Endothelial cell (in vitro differentiated cells): ENCODE data around the gene PI4KA. TPM values are rescaled to one million over a fixed set of nuclear protein-coding genes. Genes with fewer than 3 reads are reported as not detected.
"Not testable (repeated sequence)": the region's sequence is repeated elsewhere in the genome, so short reads cannot be mapped to it uniquely, and the experiment has no call there.

Experiments
- DNase-seq: peaks from one replicate; pipeline ENCODE4 v3.0.0; 2021; ENCODE audit warnings: low spot score
- H3K27ac Mint-ChIP-seq: one replicate; pipeline ENCODE4 v1.8.0; 2021; ENCODE audit warnings: mixed read lengths, inconsistent platforms; ENCODE audit not compliant: unreplicated experiment
- H3K27me3 Mint-ChIP-seq: one replicate; pipeline ENCODE4 v1.8.0; 2021; ENCODE audit warnings: mild to moderate bottlenecking, moderate library complexity, mixed read lengths, inconsistent platforms; ENCODE audit not compliant: unreplicated experiment
- H3K36me3 Mint-ChIP-seq: one replicate; pipeline ENCODE4 v1.8.0; 2021; ENCODE audit warnings: mild to moderate bottlenecking, low read depth, mixed read lengths, inconsistent platforms; ENCODE audit not compliant: unreplicated experiment
- H3K4me1 Mint-ChIP-seq: one replicate; pipeline ENCODE4 v1.8.0; 2021; ENCODE audit warnings: mild to moderate bottlenecking, mixed read lengths, inconsistent platforms; ENCODE audit not compliant: unreplicated experiment
- H3K4me3 Mint-ChIP-seq: one replicate; pipeline ENCODE4 v1.8.0; 2021; ENCODE audit warnings: mild to moderate bottlenecking, mixed read lengths, inconsistent platforms; ENCODE audit not compliant: unreplicated experiment
- H3K9me3 Mint-ChIP-seq: one replicate; pipeline ENCODE4 v1.8.0; 2021; ENCODE audit warnings: mixed read lengths, inconsistent platforms; ENCODE audit not compliant: unreplicated experiment
- CTCF ChIP-seq: fragments of 200-600 bp; sonication (generic); IDR thresholded peaks from one replicate; pipeline ENCODE4 v1.5.0; 2021; ENCODE audit warnings: antibody characterized with exemption; ENCODE audit not compliant: unreplicated experiment
- total RNA-seq: library from RNA; stranded (reverse); fragmentation: NEBNext Ultra II Directional; extraction: Animal tissue kit (Norgen Biotek cat#: 25700); gene quantifications from one replicate; pipeline ENCODE4 v1.2.1, GENCODE V29; 2021; ENCODE audit not compliant: unreplicated experiment

The PI4KA gene
- total RNA-seq, 1 donor from 2014 or later = 65.3 TPM

GRCh38 chr22:20724676-20725454, 133.7 kb downstream of the PI4KA start:
- Mint-ChIP-seq H3K4me1 (peaks cover 5% of the 10 kb centered on the region), H3K27ac (no peak overlapping the region), H3K36me3 (peaks cover 24% of the 10 kb centered on the region), H3K9me3 (no peaks in the 10 kb centered on the region), H3K27me3 (peaks cover 5% of the 10 kb centered on the region), H3K4me3 (peak overlapping the region; percentile 68)
- no peak for TF ChIP-seq CTCF
- no peak for DNase-seq

GRCh38 chr22:20721409-20722218, 137.0 kb downstream of the PI4KA start:
- TF ChIP-seq CTCF = no peak
- Mint-ChIP-seq H3K4me3 (no peak overlapping the region), H3K36me3 (peaks cover 20% of the 10 kb centered on the region), H3K4me1 (peaks cover 7% of the 10 kb centered on the region), H3K9me3 (no peaks in the 10 kb centered on the region), H3K27me3 (peaks cover 5% of the 10 kb centered on the region), H3K27ac (no peak overlapping the region)
- DNase-seq = no peak

GRCh38 chr22:20720692-20721408, 137.8 kb downstream of the PI4KA start:
- Mint-ChIP-seq H3K9me3 (no peaks in the 10 kb centered on the region), H3K36me3 (peaks cover 13% of the 10 kb centered on the region), H3K4me1 (peaks cover 7% of the 10 kb centered on the region), H3K4me3 (no peak overlapping the region), H3K27me3 (peaks cover 3% of the 10 kb centered on the region), H3K27ac (no peak overlapping the region)
- DNase-seq = no peak
- TF ChIP-seq CTCF = no peak

- not testable (repeated sequence) for DNase-seq, H3K27me3 Mint-ChIP-seq, H3K36me3 Mint-ChIP-seq, H3K27ac Mint-ChIP-seq, H3K9me3 Mint-ChIP-seq, H3K4me3 Mint-ChIP-seq, H3K4me1 Mint-ChIP-seq
These were observed 139.9 kb downstream of the PI4KA start for GRCh38 chr22:20718727-20719126.

- not testable (repeated sequence) for H3K4me1 Mint-ChIP-seq, H3K27ac Mint-ChIP-seq, H3K9me3 Mint-ChIP-seq, DNase-seq, H3K27me3 Mint-ChIP-seq, H3K36me3 Mint-ChIP-seq, H3K4me3 Mint-ChIP-seq
These were observed 140.6 kb downstream of the PI4KA start for GRCh38 chr22:20717981-20718380.

- not testable (repeated sequence) for H3K27me3 Mint-ChIP-seq, H3K4me3 Mint-ChIP-seq, H3K36me3 Mint-ChIP-seq, DNase-seq, H3K27ac Mint-ChIP-seq, H3K9me3 Mint-ChIP-seq, H3K4me1 Mint-ChIP-seq
These were observed 141.3 kb downstream of the PI4KA start for GRCh38 chr22:20717213-20717866.

- H3K4me3 Mint-ChIP-seq, H3K36me3 Mint-ChIP-seq, H3K9me3 Mint-ChIP-seq, H3K4me1 Mint-ChIP-seq, H3K27me3 Mint-ChIP-seq, DNase-seq, H3K27ac Mint-ChIP-seq: not testable (repeated sequence)
These were observed 145.5 kb downstream of the PI4KA start for GRCh38 chr22:20713116-20713515.

GRCh38 chr22:20709966-20710365, 148.6 kb downstream of the PI4KA start:
- not testable (repeated sequence) for DNase-seq, H3K36me3 Mint-ChIP-seq, H3K4me3 Mint-ChIP-seq, H3K27ac Mint-ChIP-seq, H3K9me3 Mint-ChIP-seq, H3K27me3 Mint-ChIP-seq, H3K4me1 Mint-ChIP-seq
